Fibroblast of lung (primary cell): ENCODE measurements around the gene CAMTA1.

Experiments
- CTCF ChIP-seq, 2 donors: IDR thresholded peaks in 1 of 2; conservative IDR thresholded peaks in 1 of 2; 1 replicate in 1 of 2; 2 replicates in 1 of 2; pipeline ENCODE4 v1.5.1; 2011 to 2012; ENCODE audit warnings: low read length in 2 of 2, control low read depth in 1 of 2, inconsistent platforms in 1 of 2, low read depth in 1 of 2, mild to moderate bottlenecking in 1 of 2
- EZH2 ChIP-seq: IDR thresholded peaks from 2 replicates; pipeline ENCODE4 v1.5.1; 2012; ENCODE audit warnings: low read length, control low read depth, mild to moderate bottlenecking; ENCODE audit errors: missing control alignments

GRCh38 chr1:7695497-7696117 lies 910.4 kb downstream of the CAMTA1 start:
- no peak for TF ChIP-seq CTCF (conservative IDR thresholded peaks at IDR 0.05 in 1 of 2, IDR thresholded peaks at IDR 0.05 in 1 of 2; ENCODE audit: low read depth in 1 of 2, low read length in 2 of 2)
- no peak for TF ChIP-seq EZH2
